Caco-2 (cell line): ENCODE data around the gene PRKACA. TPM values are rescaled to one million over a fixed set of nuclear protein-coding genes. Genes with fewer than 3 reads are reported as not detected.
"Not testable (repeated sequence)": the region's sequence is repeated elsewhere in the genome, so short reads cannot be mapped to it uniquely, and the experiment has no call there.

Experiments
- BruUV-seq: library from RNA; stranded (reverse); fragments of 400-500 nt; replicated peaks from 2 replicates; lab custom pipeline; 2021; lab: Mats Ljungman, UMichigan
- CTCF ChIA-PET: fragments of 300-600 bp; sonication (Branson Sonifier 250); formaldehyde crosslinking; loops from one replicate; lab custom pipeline; 2022; ENCODE audit warnings: antibody characterized with exemption; lab: Charles Lee
- POLR2A ChIA-PET: fragments of 300-600 bp; sonication (Branson Sonifier 250); formaldehyde crosslinking; loops from one replicate; lab custom pipeline; 2022; ENCODE audit warnings: antibody characterized with exemption; lab: Charles Lee
- DNase-seq, 2 experiments: peaks; one replicate each; pipeline versions ENCODE4 v3.0.0 to v3.0.0-alpha.2; 2020 to 2022
- H3K27me3 ChIP-seq: replicated peaks from 2 replicates; pipeline ENCODE4 v1.6.0; 2011; ENCODE audit warnings: low read length; ENCODE audit not compliant: control insufficient read depth, insufficient read depth
- H3K36me3 ChIP-seq: 2 replicates; pipeline ENCODE4 v1.5.1; 2011; ENCODE audit warnings: low read length; ENCODE audit not compliant: control insufficient read depth, insufficient read depth
- H3K4me1 ChIP-seq: fragments of 250-450 bp; sonication (Bioruptor Pico); 2 replicates; pipeline ENCODE4 v1.5.1; 2020; ENCODE audit warnings: mild to moderate bottlenecking
- H3K4me3 ChIP-seq: 2 replicates; pipeline ENCODE4 v1.5.1; 2011; ENCODE audit warnings: low read depth, mild to moderate bottlenecking, control low read depth, low read length
- H3K9me3 ChIP-seq: fragments of 250-450 bp; sonication (Bioruptor Pico); 2 replicates; pipeline ENCODE4 v1.5.1; 2020; ENCODE audit warnings: mild to moderate bottlenecking, moderate library complexity
- H3K27ac Mint-ChIP-seq: one replicate; pipeline ENCODE4 v1.8.0; 2022; ENCODE audit warnings: mixed read lengths; ENCODE audit not compliant: unreplicated experiment
- H3K27me3 Mint-ChIP-seq: one replicate; pipeline ENCODE4 v1.8.0; 2022; ENCODE audit warnings: mixed read lengths; ENCODE audit not compliant: insufficient read depth, unreplicated experiment
- H3K36me3 Mint-ChIP-seq: one replicate; pipeline ENCODE4 v1.8.0; 2022; ENCODE audit warnings: mild to moderate bottlenecking, mixed read lengths; ENCODE audit not compliant: insufficient read depth, unreplicated experiment
- H3K4me1 Mint-ChIP-seq: one replicate; pipeline ENCODE4 v1.8.0; 2022; ENCODE audit warnings: low read depth, mixed read lengths; ENCODE audit not compliant: unreplicated experiment
- H3K4me3 Mint-ChIP-seq: one replicate; pipeline ENCODE4 v1.8.0; 2022; ENCODE audit warnings: mild to moderate bottlenecking, moderate library complexity, mixed read lengths; ENCODE audit not compliant: unreplicated experiment
- H3K9me3 Mint-ChIP-seq: one replicate; pipeline ENCODE4 v1.8.0; 2022; ENCODE audit warnings: mixed read lengths; ENCODE audit not compliant: unreplicated experiment
- CTCF ChIP-seq, 2 experiments: fragments of 200-600 bp in 1 of 2; IDR thresholded peaks; 1 replicate in 1 of 2; 2 replicates in 1 of 2; pipeline versions ENCODE4 v1.5.1 to v1.8.0; 2011 to 2022; ENCODE audit warnings: antibody characterized with exemption in 1 of 2, control low read depth in 1 of 2, inconsistent platforms in 1 of 2, low read depth in 1 of 2, low read length in 1 of 2, mild to moderate bottlenecking in 1 of 2, moderate library complexity in 1 of 2; ENCODE audit not compliant: insufficient read depth in 1 of 2, severe bottlenecking in 1 of 2, unreplicated experiment in 1 of 2
- intact Hi-C: fragments of 100-400 bp; cut with micrococcal nuclease; formaldehyde crosslinking; loops from one replicate; pipeline ENCODE4 v1.10.0; 2022; ENCODE audit not compliant: unreplicated experiment
- total RNA-seq: library from RNA; stranded (reverse); gene quantifications from 2 replicates; pipeline ENCODE4 v1.2.3, GENCODE V29; 2022

The PRKACA gene
- total RNA-seq, 1 experiment from 2014 or later: 51.9 TPM

GRCh38 chr19:14051980-14052379, 65.6 kb downstream of the PRKACA start:
- peaks cover 6% of the 10 kb centered on the region; the same call in 1 of the 2 replicates for H3K9me3 ChIP-seq
- Mint-ChIP-seq H3K27me3 (no peaks in the 10 kb centered on the region), H3K36me3 (peaks cover 12% of the 10 kb centered on the region), H3K4me3 (no peak overlapping the region), H3K4me1 (no peaks in the 10 kb centered on the region), H3K9me3 (no peaks in the 10 kb centered on the region), H3K27ac (no peak overlapping the region)
- TF ChIP-seq CTCF (IDR thresholded peaks at IDR 0.05; ENCODE audit: insufficient read depth in 1 of 2, low read depth in 1 of 2, low read length in 1 of 2, severe bottlenecking in 1 of 2, unreplicated experiment in 1 of 2): no peak
- no peaks in the 10 kb centered on the region for H3K27me3 ChIP-seq
- H3K36me3 ChIP-seq: no peaks in the 10 kb centered on the region; the same call in 1 of the 2 replicates
- ChIA-PET CTCF (no interaction called here), POLR2A (no interaction called here)
- intact Hi-C loops: no loop called here
- no peak overlapping the region for H3K4me3 ChIP-seq
- BruUV-seq: no TSS peak
- no peak for DNase-seq
- no peaks in the 10 kb centered on the region for H3K4me1 ChIP-seq

- intact Hi-C loops, H3K4me3 ChIP-seq, DNase-seq, H3K4me3 Mint-ChIP-seq, H3K27ac Mint-ChIP-seq, H3K36me3 ChIP-seq, H3K9me3 ChIP-seq, H3K4me1 Mint-ChIP-seq, H3K4me1 ChIP-seq, H3K27me3 ChIP-seq, POLR2A ChIA-PET, CTCF ChIA-PET, H3K27me3 Mint-ChIP-seq, H3K9me3 Mint-ChIP-seq, BruUV-seq: not testable (repeated sequence)
- peaks cover 12% of the 10 kb centered on the region for H3K36me3 Mint-ChIP-seq
These were observed 66.6 kb downstream of the PRKACA start for GRCh38 chr19:14050961-14051360.

GRCh38 chr19:14050512-14050911, 67.0 kb downstream of the PRKACA start:
- peaks cover 6% of the 10 kb centered on the region; the same call in 1 of the 2 replicates for H3K9me3 ChIP-seq
- no peak for TF ChIP-seq CTCF (IDR thresholded peaks at IDR 0.05; ENCODE audit: insufficient read depth in 1 of 2, low read depth in 1 of 2, low read length in 1 of 2, severe bottlenecking in 1 of 2, unreplicated experiment in 1 of 2)
- H3K27ac Mint-ChIP-seq: no peak overlapping the region
- no peak overlapping the region for H3K4me3 ChIP-seq
- H3K4me3 Mint-ChIP-seq: no peak overlapping the region
- ChIA-PET POLR2A (no interaction called here), CTCF (no interaction called here)
- no peak for DNase-seq
- no peaks in the 10 kb centered on the region for H3K9me3 Mint-ChIP-seq
- no peaks in the 10 kb centered on the region for H3K4me1 ChIP-seq
- no peaks in the 10 kb centered on the region for H3K27me3 Mint-ChIP-seq
- no peaks in the 10 kb centered on the region for H3K4me1 Mint-ChIP-seq
- no peaks in the 10 kb centered on the region for H3K27me3 ChIP-seq
- no TSS peak for BruUV-seq
- intact Hi-C loops: no loop called here
- H3K36me3 ChIP-seq: no peaks in the 10 kb centered on the region
- H3K36me3 Mint-ChIP-seq: peaks cover 12% of the 10 kb centered on the region
